ENCODE results near the gene CRELD2.

The CRELD2 gene

GRCh38 chr22:49953680-49954344 is 35.4 kb downstream of the CRELD2 start:
- H3K4me1 ChIP-seq (ENCODE audit: control insufficient read depth, insufficient read depth, low read length): peaks cover 5% of the 10 kb centered on the region
- H3K27me3 ChIP-seq (ENCODE audit: control insufficient read depth, insufficient read depth, low read length): no peaks in the 10 kb centered on the region
- no peak for DNase-seq (ENCODE audit: low read depth, low spot score)
- no peak overlapping the region for H3K4me3 ChIP-seq (ENCODE audit: low read length)
- no peak overlapping the region for H3K27ac ChIP-seq (ENCODE audit: low read length)
- H3K9me3 ChIP-seq (ENCODE audit: control insufficient read depth, insufficient read depth, low read length): no peaks in the 10 kb centered on the region
- H3K36me3 ChIP-seq (ENCODE audit: control insufficient read depth, insufficient read depth, low read length): no peaks in the 10 kb centered on the region; the same call in 1 of the 2 replicates
- WGBS (ENCODE audit: insufficient coverage, insufficient read length): no CpG with 5 or more reads among the region's 18 CpGs

- DNase-seq (ENCODE audit: low read depth, low spot score): no peak
- Histone ChIP-seq H3K27me3 (ENCODE audit: control insufficient read depth, insufficient read depth, low read length) (no peaks in the 10 kb centered on the region), H3K27ac (ENCODE audit: low read length) (no peak overlapping the region), H3K4me3 (ENCODE audit: low read length) (no peak overlapping the region), H3K4me1 (ENCODE audit: control insufficient read depth, insufficient read depth, low read length) (peaks cover 5% of the 10 kb centered on the region), H3K36me3 (ENCODE audit: control insufficient read depth, insufficient read depth, low read length) (no peaks in the 10 kb centered on the region; the same call in 1 of the 2 replicates), H3K9me3 (ENCODE audit: control insufficient read depth, insufficient read depth, low read length) (no peaks in the 10 kb centered on the region)
- WGBS (ENCODE audit: insufficient coverage, insufficient read length): no CpG with 5 or more reads among the region's 8 CpGs
These were observed 35.9 kb downstream of the CRELD2 start for GRCh38 chr22:49954354-49954753.

- no CpG with 5 or more reads among the region's 15 CpGs for WGBS (ENCODE audit: insufficient coverage, insufficient read length)
- DNase-seq (ENCODE audit: low read depth, low spot score): no peak
- H3K27ac ChIP-seq (ENCODE audit: low read length): no peak overlapping the region
- H3K4me3 ChIP-seq (ENCODE audit: low read length): no peak overlapping the region
- no peaks in the 10 kb centered on the region for H3K9me3 ChIP-seq (ENCODE audit: control insufficient read depth, insufficient read depth, low read length)
- H3K36me3 ChIP-seq (ENCODE audit: control insufficient read depth, insufficient read depth, low read length): no peaks in the 10 kb centered on the region; the same call in 1 of the 2 replicates
- no peaks in the 10 kb centered on the region for H3K27me3 ChIP-seq (ENCODE audit: control insufficient read depth, insufficient read depth, low read length)
- peaks cover 5% of the 10 kb centered on the region; the same call in 1 of the 2 replicates for H3K4me1 ChIP-seq (ENCODE audit: control insufficient read depth, insufficient read depth, low read length)
These were observed 36.7 kb downstream of the CRELD2 start for GRCh38 chr22:49954991-49955580.

GRCh38 chr22:49955581-49956417 is 37.4 kb downstream of the CRELD2 start:
- no CpG with 5 or more reads among the region's 22 CpGs for WGBS (ENCODE audit: insufficient coverage, insufficient read length)
- no peak for DNase-seq (ENCODE audit: low read depth, low spot score)
- H3K27ac ChIP-seq (ENCODE audit: low read length): no peak overlapping the region
- H3K36me3 ChIP-seq (ENCODE audit: control insufficient read depth, insufficient read depth, low read length): no peaks in the 10 kb centered on the region; the same call in 1 of the 2 replicates
- no peak overlapping the region for H3K4me3 ChIP-seq (ENCODE audit: low read length)
- H3K4me1 ChIP-seq (ENCODE audit: control insufficient read depth, insufficient read depth, low read length): peaks cover 5% of the 10 kb centered on the region; the same call in 1 of the 2 replicates
- no peaks in the 10 kb centered on the region for H3K9me3 ChIP-seq (ENCODE audit: control insufficient read depth, insufficient read depth, low read length)
- no peaks in the 10 kb centered on the region for H3K27me3 ChIP-seq (ENCODE audit: control insufficient read depth, insufficient read depth, low read length)

- Histone ChIP-seq H3K27ac (ENCODE audit: low read length) (no peak overlapping the region), H3K27me3 (ENCODE audit: control insufficient read depth, insufficient read depth, low read length) (no peaks in the 10 kb centered on the region; the same call in 1 of the 2 replicates), H3K36me3 (ENCODE audit: control insufficient read depth, insufficient read depth, low read length) (no peaks in the 10 kb centered on the region; the same call in 1 of the 2 replicates), H3K4me1 (ENCODE audit: control insufficient read depth, insufficient read depth, low read length) (0 out of 2 replicates have a peak, but pooled peaks cover 4% of the 10 kb centered on the region), H3K9me3 (ENCODE audit: control insufficient read depth, insufficient read depth, low read length) (no peaks in the 10 kb centered on the region), H3K4me3 (ENCODE audit: low read length) (no peak overlapping the region)
- DNase-seq (ENCODE audit: low read depth, low spot score): no peak
- no CpG with 5 or more reads among the region's 15 CpGs for WGBS (ENCODE audit: insufficient coverage, insufficient read length)
These were observed 38.0 kb downstream of the CRELD2 start for GRCh38 chr22:49956418-49956770.

GRCh38 chr22:49956914-49957825 is 38.7 kb downstream of the CRELD2 start:
- no CpG with 5 or more reads among the region's 20 CpGs for WGBS (ENCODE audit: insufficient coverage, insufficient read length)
- H3K4me3 ChIP-seq (ENCODE audit: low read length): no peak overlapping the region
- DNase-seq (ENCODE audit: low read depth, low spot score): no peak
- no peaks in the 10 kb centered on the region; the same call in 1 of the 2 replicates for H3K27me3 ChIP-seq (ENCODE audit: control insufficient read depth, insufficient read depth, low read length)
- peaks cover 3% of the 10 kb centered on the region; the same call in 1 of the 2 replicates for H3K36me3 ChIP-seq (ENCODE audit: control insufficient read depth, insufficient read depth, low read length)
- no peak overlapping the region for H3K27ac ChIP-seq (ENCODE audit: low read length)
- H3K4me1 ChIP-seq (ENCODE audit: control insufficient read depth, insufficient read depth, low read length): 0 out of 2 replicates have a peak, but pooled peaks cover 7% of the 10 kb centered on the region
- no peaks in the 10 kb centered on the region for H3K9me3 ChIP-seq (ENCODE audit: control insufficient read depth, insufficient read depth, low read length)

- H3K27ac ChIP-seq (ENCODE audit: low read length): no peak overlapping the region
- no peak for DNase-seq (ENCODE audit: low read depth, low spot score)
- H3K9me3 ChIP-seq (ENCODE audit: control insufficient read depth, insufficient read depth, low read length): no peaks in the 10 kb centered on the region
- H3K4me3 ChIP-seq (ENCODE audit: low read length): no peak overlapping the region
- H3K27me3 ChIP-seq (ENCODE audit: control insufficient read depth, insufficient read depth, low read length): no peaks in the 10 kb centered on the region; the same call in 1 of the 2 replicates
- peaks cover 11% of the 10 kb centered on the region for H3K4me1 ChIP-seq (ENCODE audit: control insufficient read depth, insufficient read depth, low read length)
- peaks cover 8% of the 10 kb centered on the region for H3K36me3 ChIP-seq (ENCODE audit: control insufficient read depth, insufficient read depth, low read length)
- WGBS (ENCODE audit: insufficient coverage, insufficient read length): no CpG with 5 or more reads among the region's 12 CpGs
These were observed 39.5 kb downstream of the CRELD2 start for GRCh38 chr22:49957826-49958365.

- no CpG with 5 or more reads among the region's 16 CpGs for WGBS (ENCODE audit: insufficient coverage, insufficient read length)
- Histone ChIP-seq H3K27ac (ENCODE audit: low read length) (no peak overlapping the region), H3K36me3 (ENCODE audit: control insufficient read depth, insufficient read depth, low read length) (peaks cover 13% of the 10 kb centered on the region), H3K4me1 (ENCODE audit: control insufficient read depth, insufficient read depth, low read length) (peaks cover 13% of the 10 kb centered on the region), H3K4me3 (ENCODE audit: low read length) (no peak overlapping the region), H3K9me3 (ENCODE audit: control insufficient read depth, insufficient read depth, low read length) (no peaks in the 10 kb centered on the region), H3K27me3 (ENCODE audit: control insufficient read depth, insufficient read depth, low read length) (no peaks in the 10 kb centered on the region; the same call in 1 of the 2 replicates)
- no peak for DNase-seq (ENCODE audit: low read depth, low spot score)
These were observed 40.0 kb downstream of the CRELD2 start for GRCh38 chr22:49958366-49958921.

GRCh38 chr22:49958931-49959781 is 40.7 kb downstream of the CRELD2 start:
- WGBS (ENCODE audit: insufficient coverage, insufficient read length): no CpG with 5 or more reads among the region's 29 CpGs
- Histone ChIP-seq H3K27ac (ENCODE audit: low read length) (no peak overlapping the region), H3K4me3 (ENCODE audit: low read length) (no peak overlapping the region), H3K9me3 (ENCODE audit: control insufficient read depth, insufficient read depth, low read length) (no peaks in the 10 kb centered on the region), H3K36me3 (ENCODE audit: control insufficient read depth, insufficient read depth, low read length) (peaks cover 15% of the 10 kb centered on the region), H3K27me3 (ENCODE audit: control insufficient read depth, insufficient read depth, low read length) (no peaks in the 10 kb centered on the region; the same call in 1 of the 2 replicates), H3K4me1 (ENCODE audit: control insufficient read depth, insufficient read depth, low read length) (peaks cover 13% of the 10 kb centered on the region)
- no peak for DNase-seq (ENCODE audit: low read depth, low spot score)
